ENCODE results near the gene FLAD1.
A peak's percentile ranks its signal among the peaks of the same experiment; 100 is the strongest.

FLAD1 gene

DNA sequence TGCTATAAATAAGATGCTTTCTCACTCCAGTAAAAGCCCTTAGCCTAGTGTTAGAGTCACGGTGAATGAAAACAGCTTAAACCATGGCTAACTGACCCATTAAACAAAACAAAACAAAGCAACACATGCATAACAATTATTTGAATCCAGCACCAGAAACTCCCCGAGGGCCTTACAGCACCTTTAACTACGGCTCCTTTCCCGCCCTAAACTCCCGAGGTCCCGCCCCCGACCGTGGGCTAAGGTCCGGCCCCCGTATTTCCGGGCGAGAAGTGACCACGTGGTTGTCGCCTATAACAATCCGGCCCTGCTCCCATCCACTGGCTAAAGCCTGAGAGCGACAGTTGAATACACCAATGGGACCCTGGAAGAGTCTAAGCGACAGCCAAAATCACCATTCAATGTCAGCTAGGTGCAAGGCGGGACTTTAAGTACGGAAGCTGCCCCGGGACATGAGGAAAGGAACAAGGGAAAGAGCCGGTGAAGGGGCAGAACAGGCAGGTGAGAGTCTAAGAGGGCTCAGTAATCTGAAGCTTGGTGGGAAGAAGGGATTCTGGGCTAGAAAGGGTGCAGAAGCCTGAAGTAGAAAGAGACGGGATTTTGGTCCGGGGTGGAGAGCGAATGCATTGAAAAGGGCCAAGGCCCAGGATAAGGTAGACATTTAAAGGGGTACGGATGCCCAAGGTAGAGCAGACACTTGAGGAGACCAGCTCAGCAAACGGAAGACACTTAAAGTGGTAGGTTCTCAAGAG is at the start of gene FLAD1:
Gene FLAD1 (plus strand): TSS at position 448 of the 752 bp plus-strand sequence. CDS start 351 bp downstream, outside the sequence.
- TF ChIP-seq, protein P1, sequence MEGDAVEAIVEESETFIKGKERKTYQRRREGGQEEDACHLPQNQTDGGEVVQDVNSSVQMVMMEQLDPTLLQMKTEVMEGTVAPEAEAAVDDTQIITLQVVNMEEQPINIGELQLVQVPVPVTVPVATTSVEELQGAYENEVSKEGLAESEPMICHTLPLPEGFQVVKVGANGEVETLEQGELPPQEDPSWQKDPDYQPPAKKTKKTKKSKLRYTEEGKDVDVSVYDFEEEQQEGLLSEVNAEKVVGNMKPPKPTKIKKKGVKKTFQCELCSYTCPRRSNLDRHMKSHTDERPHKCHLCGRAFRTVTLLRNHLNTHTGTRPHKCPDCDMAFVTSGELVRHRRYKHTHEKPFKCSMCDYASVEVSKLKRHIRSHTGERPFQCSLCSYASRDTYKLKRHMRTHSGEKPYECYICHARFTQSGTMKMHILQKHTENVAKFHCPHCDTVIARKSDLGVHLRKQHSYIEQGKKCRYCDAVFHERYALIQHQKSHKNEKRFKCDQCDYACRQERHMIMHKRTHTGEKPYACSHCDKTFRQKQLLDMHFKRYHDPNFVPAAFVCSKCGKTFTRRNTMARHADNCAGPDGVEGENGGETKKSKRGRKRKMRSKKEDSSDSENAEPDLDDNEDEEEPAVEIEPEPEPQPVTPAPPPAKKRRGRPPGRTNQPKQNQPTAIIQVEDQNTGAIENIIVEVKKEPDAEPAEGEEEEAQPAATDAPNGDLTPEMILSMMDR (IDR thresholded peaks at IDR 0.05; ENCODE audit: poor library complexity, severe bottlenecking): no peak
- Histone ChIP-seq H3K27me3 (ENCODE audit: insufficient read depth, poor library complexity, severe bottlenecking) (no peaks in the 10 kb centered on the region), H3K27ac (ENCODE audit: poor library complexity, severe bottlenecking) (peak within 1 kb of the TSS; percentile 67), H3K9me3 (ENCODE audit: severe bottlenecking) (no peaks in the 10 kb centered on the region), H3K4me1 (ENCODE audit: insufficient read depth, poor library complexity, severe bottlenecking) (peaks cover 10% of the 10 kb centered on the region), H3K4me3 (ENCODE audit: severe bottlenecking) (peak within 1 kb of the TSS; percentile 75), H3K36me3 (ENCODE audit: low read depth) (peaks cover 49% of the 10 kb centered on the region)
- DNase-seq (ENCODE audit: low spot score) (peak; percentile 98), ATAC-seq (ENCODE audit: low read depth) (peak; percentile 99)

DNA sequence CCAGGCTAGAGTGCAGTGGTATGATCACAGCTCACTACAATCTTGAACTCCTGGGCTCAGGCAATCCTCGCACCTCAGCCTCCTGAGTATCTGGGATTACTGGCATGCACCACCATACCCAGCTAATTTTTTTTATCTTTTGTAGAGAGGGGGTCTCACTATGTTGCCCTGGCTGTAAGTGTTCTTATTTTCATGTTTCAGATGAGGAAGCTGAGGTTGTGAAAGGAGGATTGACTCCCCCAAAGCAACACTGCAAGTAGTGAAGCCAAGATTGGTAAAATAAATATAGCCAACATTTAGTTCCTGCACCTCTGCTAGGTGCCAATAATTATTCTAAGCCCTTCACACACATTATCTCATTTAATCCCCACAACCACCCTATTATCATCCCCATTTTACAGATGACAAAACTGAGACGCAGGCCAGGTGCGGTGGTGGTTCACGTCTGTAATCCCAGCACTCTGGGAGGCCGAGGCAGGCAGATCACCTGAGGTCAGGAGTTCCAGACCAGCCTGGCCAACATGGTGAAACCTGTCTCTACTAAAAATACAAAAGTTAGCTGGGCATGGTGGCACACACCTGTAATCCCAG is 48.7 kb upstream of the FLAD1 start:
- Histone ChIP-seq H3K36me3 (ENCODE audit: low read depth) (no peaks in the 10 kb centered on the region), H3K9me3 (ENCODE audit: severe bottlenecking) (no peaks in the 10 kb centered on the region), H3K27ac (ENCODE audit: poor library complexity, severe bottlenecking) (no peak overlapping the region), H3K4me3 (ENCODE audit: severe bottlenecking) (no peak overlapping the region), H3K27me3 (ENCODE audit: insufficient read depth, poor library complexity, severe bottlenecking) (no peaks in the 10 kb centered on the region), H3K4me1 (ENCODE audit: insufficient read depth, poor library complexity, severe bottlenecking) (peaks cover 27% of the 10 kb centered on the region)
- no peak for ATAC-seq (ENCODE audit: low read depth)
- DNase-seq (ENCODE audit: low spot score): no peak
- TF ChIP-seq, protein P1 (IDR thresholded peaks at IDR 0.05; ENCODE audit: poor library complexity, severe bottlenecking): no peak

DNA sequence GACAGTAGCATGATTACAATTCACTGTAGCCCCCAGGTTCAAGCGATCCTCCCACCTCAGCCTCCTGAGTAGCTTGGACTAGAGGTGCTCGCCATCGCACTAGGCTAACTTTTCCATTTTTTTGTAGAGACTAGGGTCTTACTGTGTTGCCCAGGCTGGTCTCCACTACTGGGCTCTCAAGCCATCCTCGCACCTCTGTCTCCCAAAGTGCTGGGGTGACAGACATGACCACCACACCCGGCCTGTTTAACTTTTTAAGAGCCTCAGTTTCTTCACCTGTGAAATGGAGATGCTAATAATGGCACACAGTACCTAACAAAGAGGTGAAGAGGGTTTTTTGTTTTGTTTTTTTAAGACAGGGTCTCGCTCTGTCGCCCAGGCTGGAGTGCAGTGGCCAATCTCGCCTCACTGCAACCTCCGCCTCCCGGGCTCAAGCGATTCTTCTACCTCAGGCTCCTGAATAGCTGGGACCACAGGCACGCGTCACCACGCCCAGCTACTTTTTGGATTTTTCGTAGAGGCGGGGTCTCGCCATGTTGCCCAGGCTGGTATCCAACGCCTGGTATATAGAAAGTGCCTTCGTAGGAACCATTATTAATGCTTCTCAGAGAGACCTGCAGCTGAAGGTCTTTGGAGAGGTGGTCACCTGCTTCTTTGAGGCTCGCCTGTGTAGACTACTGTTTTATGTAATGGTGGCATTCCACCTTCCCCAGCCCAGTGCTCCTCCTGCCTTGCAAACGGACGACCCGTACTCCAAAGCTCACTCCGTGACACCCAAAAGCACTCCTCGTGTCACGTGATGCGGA is 47.2 kb upstream of the FLAD1 start:
- no peaks in the 10 kb centered on the region for H3K27me3 ChIP-seq (ENCODE audit: insufficient read depth, poor library complexity, severe bottlenecking)
- H3K36me3 ChIP-seq (ENCODE audit: low read depth): no peaks in the 10 kb centered on the region
- TF ChIP-seq, protein P1 (IDR thresholded peaks at IDR 0.05; ENCODE audit: poor library complexity, severe bottlenecking): no peak
- peak overlapping the region; percentile 90 for H3K27ac ChIP-seq (ENCODE audit: poor library complexity, severe bottlenecking)
- DNase-seq (ENCODE audit: low spot score) (no peak), ATAC-seq (ENCODE audit: low read depth) (no peak)
- H3K4me1 ChIP-seq (ENCODE audit: insufficient read depth, poor library complexity, severe bottlenecking): peaks cover 27% of the 10 kb centered on the region
- H3K4me3 ChIP-seq (ENCODE audit: severe bottlenecking): peak overlapping the region; percentile 52
- H3K9me3 ChIP-seq (ENCODE audit: severe bottlenecking): no peaks in the 10 kb centered on the region

DNA sequence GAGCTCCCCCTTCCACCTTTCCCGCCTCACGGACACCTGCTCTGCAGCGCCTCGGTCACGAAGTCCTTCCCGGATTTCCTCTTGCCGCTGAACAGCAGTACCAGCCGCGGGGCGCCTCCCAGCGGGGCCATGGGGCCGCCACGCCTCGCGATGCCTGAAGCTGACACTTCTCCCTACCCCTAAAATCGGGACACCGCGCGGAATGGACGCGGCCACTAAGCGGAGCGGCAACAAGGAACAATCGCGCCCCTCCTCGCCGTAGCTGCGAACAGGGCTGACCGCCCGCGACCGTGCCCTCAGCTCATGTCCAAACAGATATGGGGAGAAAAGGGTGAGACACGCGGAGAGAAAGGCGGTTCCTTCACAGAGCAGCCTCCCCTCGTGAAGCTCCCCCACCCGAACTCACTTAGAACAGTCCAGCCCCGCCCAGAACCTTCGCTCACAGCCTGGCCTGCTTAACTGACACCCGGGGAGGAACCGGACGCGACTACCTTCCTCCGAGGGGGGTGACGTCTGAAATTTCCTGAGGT is 46.5 kb upstream of the FLAD1 start, which contains the start of gene PMVK:
Gene PMVK (minus strand): TSS at position 165 of the 530 bp plus-strand sequence. CDS start 34 bp downstream, at position 131.
- Histone ChIP-seq H3K4me1 (ENCODE audit: insufficient read depth, poor library complexity, severe bottlenecking) (peaks cover 26% of the 10 kb centered on the region), H3K27ac (ENCODE audit: poor library complexity, severe bottlenecking) (peak within 1 kb of the TSS; percentile 90), H3K4me3 (ENCODE audit: severe bottlenecking) (peak within 1 kb of the TSS; percentile 52), H3K36me3 (ENCODE audit: low read depth) (no peaks in the 10 kb centered on the region), H3K9me3 (ENCODE audit: severe bottlenecking) (no peaks in the 10 kb centered on the region), H3K27me3 (ENCODE audit: insufficient read depth, poor library complexity, severe bottlenecking) (no peaks in the 10 kb centered on the region)
- ATAC-seq (ENCODE audit: low read depth): peak; percentile 76
- peak; percentile 94 for DNase-seq (ENCODE audit: low spot score)
- TF ChIP-seq, protein P1 (IDR thresholded peaks at IDR 0.05; ENCODE audit: poor library complexity, severe bottlenecking): peak; percentile 55
